ENCODE results near the gene ANKRD1.
"Not testable (repeated sequence)": the region's sequence is repeated elsewhere in the genome, so short reads cannot be mapped to it uniquely, and the experiment has no call there.

The ANKRD1 gene

DNA sequence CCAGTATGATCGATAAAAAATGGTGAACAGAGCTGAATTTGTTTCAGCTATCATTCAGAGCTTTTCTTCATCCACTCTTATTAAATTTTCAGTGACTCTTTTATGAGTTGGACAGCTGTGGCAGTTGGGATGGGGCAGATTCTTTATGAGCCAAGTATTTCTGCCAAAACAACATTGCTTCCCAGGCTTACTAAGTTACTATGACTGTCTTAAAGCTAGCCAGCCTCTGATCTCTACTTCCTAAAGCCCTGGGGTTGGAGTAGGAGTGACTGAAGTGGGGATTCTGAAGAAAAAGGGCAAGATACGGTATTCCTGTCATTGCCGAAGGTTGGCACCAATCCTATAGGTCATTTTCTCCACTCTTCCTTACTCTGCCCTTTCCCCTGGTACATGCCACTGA is 36.5 kb downstream of the ANKRD1 start:
- Histone ChIP-seq H3K9me3 (no peaks in the 10 kb centered on the region), H3K27me3 (no peaks in the 10 kb centered on the region), H3K27ac (no peak overlapping the region), H3K4me3 (no peak overlapping the region), H3K4me1 (peaks cover 0 to 5% (median 0%) of the 10 kb centered on the region in 4 donors), H3K36me3 (peaks cover 27 to 69% (median 43%) of the 10 kb centered on the region in 3 donors)
- TF ChIP-seq, protein P1, sequence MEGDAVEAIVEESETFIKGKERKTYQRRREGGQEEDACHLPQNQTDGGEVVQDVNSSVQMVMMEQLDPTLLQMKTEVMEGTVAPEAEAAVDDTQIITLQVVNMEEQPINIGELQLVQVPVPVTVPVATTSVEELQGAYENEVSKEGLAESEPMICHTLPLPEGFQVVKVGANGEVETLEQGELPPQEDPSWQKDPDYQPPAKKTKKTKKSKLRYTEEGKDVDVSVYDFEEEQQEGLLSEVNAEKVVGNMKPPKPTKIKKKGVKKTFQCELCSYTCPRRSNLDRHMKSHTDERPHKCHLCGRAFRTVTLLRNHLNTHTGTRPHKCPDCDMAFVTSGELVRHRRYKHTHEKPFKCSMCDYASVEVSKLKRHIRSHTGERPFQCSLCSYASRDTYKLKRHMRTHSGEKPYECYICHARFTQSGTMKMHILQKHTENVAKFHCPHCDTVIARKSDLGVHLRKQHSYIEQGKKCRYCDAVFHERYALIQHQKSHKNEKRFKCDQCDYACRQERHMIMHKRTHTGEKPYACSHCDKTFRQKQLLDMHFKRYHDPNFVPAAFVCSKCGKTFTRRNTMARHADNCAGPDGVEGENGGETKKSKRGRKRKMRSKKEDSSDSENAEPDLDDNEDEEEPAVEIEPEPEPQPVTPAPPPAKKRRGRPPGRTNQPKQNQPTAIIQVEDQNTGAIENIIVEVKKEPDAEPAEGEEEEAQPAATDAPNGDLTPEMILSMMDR (IDR thresholded peaks at IDR 0.05), result no peak
- intact Hi-C loops (cut with DNase I; ENCODE audit: low total_unique reads), result no loop called here
- no peak for DNase-seq

DNA sequence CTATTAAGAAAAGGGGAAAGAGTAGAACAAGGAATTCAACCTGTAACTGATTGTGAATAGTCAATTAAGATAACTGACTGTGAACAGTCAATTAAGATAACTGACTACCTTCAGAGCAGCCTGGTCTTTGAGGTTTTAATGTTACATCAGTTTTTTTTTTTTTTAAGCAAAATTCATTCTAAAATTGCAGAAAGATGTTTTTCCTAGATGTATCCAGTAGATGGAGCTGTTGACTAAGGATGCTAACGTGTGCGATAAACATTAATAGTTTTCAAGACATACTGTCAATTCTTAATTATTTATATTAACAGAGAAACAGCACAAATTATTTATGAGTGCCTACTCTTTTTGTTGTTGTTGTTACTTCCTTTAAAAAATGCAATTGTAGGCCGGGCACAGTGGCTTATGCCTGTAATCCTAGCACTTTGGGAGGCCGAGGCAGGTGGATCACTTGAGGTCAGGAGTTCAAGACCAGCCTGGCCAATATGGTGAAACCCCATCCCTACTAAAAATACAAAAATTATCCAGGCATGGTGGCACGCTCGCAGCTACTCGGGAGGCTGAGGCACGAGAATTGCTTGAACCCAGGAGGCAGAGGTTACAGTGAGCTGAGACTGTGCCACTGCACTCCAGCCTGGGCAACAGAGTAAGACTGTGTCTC is 40.7 kb downstream of the ANKRD1 start:
- H3K36me3 ChIP-seq, result peaks cover 28 to 65% (median 41%) of the 10 kb centered on the region in 3 donors
- H3K9me3 ChIP-seq; H3K4me3 ChIP-seq; intact Hi-C loops (cut with DNase I; ENCODE audit: low total_unique reads); H3K27ac ChIP-seq; H3K4me1 ChIP-seq; H3K27me3 ChIP-seq; DNase-seq: not testable (repeated sequence)
- TF ChIP-seq, protein P1 (IDR thresholded peaks at IDR 0.05), result peak; percentile 57 to 70

DNA sequence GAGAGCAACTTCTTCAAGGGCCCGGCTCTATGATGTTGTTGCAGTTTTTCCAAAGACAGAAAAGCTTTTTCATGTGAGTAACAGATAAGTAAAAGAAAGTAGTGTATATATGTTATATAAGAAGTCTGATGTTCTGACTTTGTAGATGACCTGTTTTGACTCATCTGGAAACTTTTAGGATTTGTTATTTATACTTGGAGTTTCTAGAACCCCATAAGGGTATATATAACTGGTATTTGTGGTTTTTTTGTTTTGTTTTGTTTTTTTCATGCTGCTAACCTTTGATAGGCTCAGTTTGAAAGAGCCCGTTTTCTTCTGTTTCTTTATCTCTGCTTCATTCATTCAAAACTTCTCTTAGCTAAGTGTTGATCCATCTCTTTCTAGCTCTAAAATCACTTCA is 41.8 kb downstream of the ANKRD1 start:
- intact Hi-C loops (cut with DNase I; ENCODE audit: low total_unique reads), result no loop called here
- H3K27me3 ChIP-seq, result no peaks in the 10 kb centered on the region
- no peak overlapping the region for H3K4me3 ChIP-seq
- TF ChIP-seq, protein P1 (IDR thresholded peaks at IDR 0.05), result no peak
- no peaks in the 10 kb centered on the region for H3K4me1 ChIP-seq
- peaks cover 28 to 62% (median 41%) of the 10 kb centered on the region in 3 donors for H3K36me3 ChIP-seq
- DNase-seq, result no peak
- H3K9me3 ChIP-seq, result no peaks in the 10 kb centered on the region
- H3K27ac ChIP-seq, result no peak overlapping the region

DNA sequence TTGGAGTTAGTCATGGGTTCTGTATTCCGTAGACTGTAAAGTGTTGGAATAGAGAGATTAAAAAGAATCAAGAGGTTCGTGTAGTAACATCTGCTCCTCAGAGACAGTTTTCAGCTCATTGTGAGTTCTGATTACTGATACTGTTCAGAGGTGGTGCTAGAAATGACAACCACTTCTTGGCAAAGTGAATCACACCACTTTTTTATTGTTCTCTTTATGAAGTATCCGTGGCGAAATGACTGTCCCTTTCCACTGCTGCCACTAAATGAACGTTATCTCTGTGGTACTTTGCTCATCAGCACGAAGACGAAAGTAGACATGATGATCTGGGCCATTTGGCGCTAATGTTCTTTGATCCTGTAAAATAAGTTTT is 48.3 kb downstream of the ANKRD1 start:
- Histone ChIP-seq H3K27me3 (peaks cover 0 to 4% of the 10 kb centered on the region in 2 donors), H3K4me3 (peak overlapping the region; percentile 71 to 87), H3K36me3 (peaks cover 9 to 19% (median 19%) of the 10 kb centered on the region in 3 donors), H3K4me1 (peaks cover 0 to 20% (median 12%) of the 10 kb centered on the region in 4 donors), H3K9me3 (peaks cover 0 to 5% (median 0%) of the 10 kb centered on the region in 3 donors), H3K27ac (peak overlapping the region; percentile 71 to 79)
- DNase-seq, result no peak
- TF ChIP-seq, protein P1 (IDR thresholded peaks at IDR 0.05), result no peak
- intact Hi-C loops (cut with DNase I; ENCODE audit: low total_unique reads), result no loop called here

DNA sequence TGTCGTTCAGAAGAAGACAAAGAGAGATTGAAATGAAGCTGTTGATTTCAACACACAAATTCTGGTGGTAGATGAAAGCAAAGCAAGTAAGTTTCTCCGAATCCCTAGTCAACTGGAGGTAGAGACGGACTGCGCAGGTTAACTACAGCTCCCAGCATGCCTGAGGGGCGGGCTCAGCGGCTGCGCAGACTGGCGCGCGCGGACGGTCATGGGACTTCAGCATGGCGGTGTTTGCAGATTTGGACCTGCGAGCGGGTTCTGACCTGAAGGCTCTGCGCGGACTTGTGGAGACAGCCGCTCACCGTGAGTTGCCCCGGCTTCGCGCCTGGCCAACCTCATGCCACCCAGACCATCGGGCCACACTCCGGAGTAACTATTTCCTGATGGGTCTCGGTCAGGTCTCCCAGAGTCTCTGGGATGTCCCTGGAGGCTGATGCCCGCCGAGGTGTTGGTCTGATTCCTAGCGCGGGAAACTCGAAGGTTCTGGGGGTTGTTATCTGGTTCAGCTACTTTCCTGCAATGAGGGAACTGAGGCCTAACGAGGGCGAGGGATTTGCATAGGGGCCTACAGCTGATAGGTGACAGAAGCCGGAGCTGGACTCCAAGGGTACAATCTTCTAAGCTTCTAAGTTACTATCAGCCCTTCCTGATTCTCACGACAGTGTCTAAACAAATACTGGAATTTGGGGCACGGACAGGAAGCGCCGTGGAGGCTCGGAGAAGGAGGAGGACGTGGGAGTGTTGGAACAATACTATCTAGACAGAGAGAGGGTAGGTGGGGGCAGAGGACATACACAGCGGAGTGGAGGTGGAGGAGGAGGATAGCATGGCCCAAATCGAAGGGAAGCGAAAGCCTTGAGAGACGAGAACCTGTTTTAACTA is 48.9 kb downstream of the ANKRD1 start, which contains the start of gene RPP30:
Gene RPP30 (plus strand): TSS at position 209 of the 882 bp plus-strand sequence. CDS start 13 bp downstream, at position 222.
- H3K9me3 ChIP-seq, result peaks cover 0 to 5% (median 0%) of the 10 kb centered on the region in 3 donors
- peak; percentile 84 to 91 for DNase-seq
- peak within 1 kb of the TSS; percentile 71 to 87 for H3K4me3 ChIP-seq
- peaks cover 0 to 4% of the 10 kb centered on the region in 2 donors for H3K27me3 ChIP-seq
- peak within 1 kb of the TSS; percentile 71 to 79 for H3K27ac ChIP-seq
- peaks cover 6 to 16% (median 13%) of the 10 kb centered on the region in 3 donors for H3K36me3 ChIP-seq
- peaks cover 0 to 20% (median 12%) of the 10 kb centered on the region in 4 donors for H3K4me1 ChIP-seq
- intact Hi-C loops (cut with DNase I; ENCODE audit: low total_unique reads), result no loop called here
- TF ChIP-seq, protein P1 (IDR thresholded peaks at IDR 0.05), result peak in 1 of 2 experiments; percentile 22
